NT2/D1 (cell line): ENCODE data around the gene PPP6R3.

Source experiments
- SUZ12 ChIP-seq: IDR thresholded peaks from 2 replicates; pipeline ENCODE4 v1.6.1; 2011; ENCODE audit not compliant: insufficient read length, insufficient read depth; ENCODE audit errors: extremely low read depth
- YY1 ChIP-seq: IDR thresholded peaks from 2 replicates; pipeline ENCODE4 v1.6.1; 2011; ENCODE audit not compliant: insufficient read length, insufficient read depth
- ZNF274 ChIP-seq: IDR thresholded peaks from 2 replicates; pipeline ENCODE4 v1.6.1; 2011; ENCODE audit warnings: mild to moderate bottlenecking, low read depth, low read length

- TF ChIP-seq YY1 (no peak), ZNF274 (no peak), SUZ12 (no peak)
These were observed 72.3 kb downstream of the PPP6R3 start for GRCh38 chr11:68532727-68533369.
